HEK293 (cell line): ENCODE data around the gene TAGLN.

Experiments
- CTCF ChIA-PET: fragments of 350-600 bp; formaldehyde crosslinking; extraction: SDS; loops from one replicate; lab custom pipeline; 2021; ENCODE audit warnings: antibody characterized with exemption; lab: Yijun Ruan, JAX
- POLR2A ChIA-PET: fragments of 300-600 bp; formaldehyde crosslinking; extraction: SDS; loops from one replicate; lab custom pipeline; 2020; ENCODE audit warnings: antibody characterized with exemption, inconsistent platforms; lab: Yijun Ruan, JAX
- H3K27ac ChIP-seq: fragments of 200-500 bp; sonication (Bioruptor generic); 2 replicates; pipeline ENCODE4 v1.5.1; 2014; ENCODE audit warnings: low read depth, low read length, control low read depth, inconsistent platforms; ENCODE audit errors: extremely low read depth
- H3K36me3 ChIP-seq, 2 experiments: fragments of 200-500 bp in 1 of 2; sonication (Bioruptor generic) in 1 of 2; 1 replicate in 1 of 2; 2 replicates in 1 of 2; pipeline ENCODE4 v1.5.1; 2014 to 2017; ENCODE audit warnings: inconsistent platforms in 2 of 2, low read length in 2 of 2; ENCODE audit not compliant: control insufficient read depth in 2 of 2, insufficient read depth in 1 of 2
- H3K4me1 ChIP-seq: fragments of 200-500 bp; sonication (Bioruptor generic); 2 replicates; pipeline ENCODE4 v1.5.1; 2014; ENCODE audit warnings: mild to moderate bottlenecking, low read length, inconsistent platforms; ENCODE audit not compliant: control insufficient read depth, insufficient read depth
- H3K4me3 ChIP-seq: 2 replicates; pipeline ENCODE4 v1.5.1; 2011; ENCODE audit warnings: low read depth, mild to moderate bottlenecking, control low read depth, low read length, moderate library complexity
- H3K9me3 ChIP-seq: fragments of 200-500 bp; sonication (Bioruptor generic); 2 replicates; pipeline ENCODE4 v1.5.1; 2014; ENCODE audit warnings: low read depth, low read length, inconsistent platforms; ENCODE audit not compliant: control insufficient read depth, insufficient read depth
- BCL11A ChIP-seq: fragments of 450-650 bp; formaldehyde crosslinking; IDR thresholded peaks from 2 replicates; pipeline ENCODE4 v1.5.1; 2016; ENCODE audit warnings: low read depth, missing biosample characterization, missing genetic modification characterization
- GLIS1 ChIP-seq: fragments of 450-650 bp; formaldehyde crosslinking; IDR thresholded peaks from 2 replicates; pipeline ENCODE4 v1.5.1; 2016; ENCODE audit warnings: missing biosample characterization, missing genetic modification characterization
- KLF7 ChIP-seq: fragments of 450-650 bp; formaldehyde crosslinking; IDR thresholded peaks from 2 replicates; pipeline ENCODE4 v1.5.1; 2016; ENCODE audit warnings: missing biosample characterization, missing genetic modification characterization, borderline replicate concordance
- SALL2 ChIP-seq: fragments of 450-650 bp; formaldehyde crosslinking; IDR thresholded peaks from 2 replicates; pipeline ENCODE4 v1.5.0; 2017; ENCODE audit warnings: missing biosample characterization, mild to moderate bottlenecking, missing genetic modification characterization, borderline replicate concordance
- ZIC2 ChIP-seq: fragments of 450-650 bp; formaldehyde crosslinking; IDR thresholded peaks from 2 replicates; pipeline ENCODE4 v1.5.1; 2016; ENCODE audit warnings: missing biosample characterization, missing genetic modification characterization
- ZNF16 ChIP-seq: fragments of 450-650 bp; formaldehyde crosslinking; IDR thresholded peaks from 2 replicates; pipeline ENCODE4 v1.5.1; 2016; ENCODE audit warnings: low read depth, missing biosample characterization, missing genetic modification characterization
- ZNF169 ChIP-seq: fragments of 450-650 bp; formaldehyde crosslinking; IDR thresholded peaks from 2 replicates; pipeline ENCODE4 v1.5.1; 2016; ENCODE audit warnings: missing biosample characterization, missing genetic modification characterization
- ZNF2 ChIP-seq: fragments of 450-650 bp; formaldehyde crosslinking; IDR thresholded peaks from 2 replicates; pipeline ENCODE4 v1.5.1; 2016; ENCODE audit warnings: missing biosample characterization, missing genetic modification characterization
- ZNF501 ChIP-seq: fragments of 450-650 bp; formaldehyde crosslinking; IDR thresholded peaks from 2 replicates; pipeline ENCODE4 v1.5.1; 2016; ENCODE audit warnings: missing biosample characterization, missing genetic modification characterization
- ZNF677 ChIP-seq: fragments of 450-650 bp; IDR thresholded peaks from 2 replicates; pipeline ENCODE4 v1.5.0; 2018; ENCODE audit warnings: missing biosample characterization, mild to moderate bottlenecking, missing genetic modification characterization, moderate library complexity
- TF ChIP-seq, protein P1 (sequence below): IDR thresholded peaks from 2 replicates; pipeline ENCODE4 v1.6.1; 2011; ENCODE audit warnings: mild to moderate bottlenecking, low read depth, low read length, borderline replicate concordance
- TF ChIP-seq, protein P2 (sequence below): fragments of 450-650 bp; formaldehyde crosslinking; IDR thresholded peaks from 2 replicates; pipeline ENCODE4 v1.5.1; 2017; ENCODE audit warnings: missing biosample characterization, missing genetic modification characterization
- TF ChIP-seq, protein P3 (sequence below): fragments of 450-650 bp; formaldehyde crosslinking; IDR thresholded peaks from 2 replicates; pipeline ENCODE4 v1.5.1; 2016; ENCODE audit warnings: missing biosample characterization, missing genetic modification characterization, borderline replicate concordance
- TF ChIP-seq, protein P4 (sequence below): fragments of 450-650 bp; formaldehyde crosslinking; IDR thresholded peaks from 2 replicates; pipeline ENCODE4 v1.5.1; 2016; ENCODE audit warnings: missing biosample characterization, missing genetic modification characterization, low read depth
- TF ChIP-seq, protein P5 (sequence below): fragments of 450-650 bp; formaldehyde crosslinking; IDR thresholded peaks from 2 replicates; pipeline ENCODE4; 2016; ENCODE audit warnings: missing biosample characterization, missing genetic modification characterization
- TF ChIP-seq, protein P6 (sequence below): fragments of 450-650 bp; formaldehyde crosslinking; IDR thresholded peaks from 2 replicates; pipeline ENCODE4 v1.5.1; 2016; ENCODE audit warnings: missing biosample characterization, missing genetic modification characterization
- TF ChIP-seq, protein P7 (sequence below): fragments of 450-650 bp; formaldehyde crosslinking; IDR thresholded peaks from 2 replicates; pipeline ENCODE4 v1.5.1; 2016; ENCODE audit warnings: missing biosample characterization, missing genetic modification characterization
- TF ChIP-seq, protein P8 (sequence below): fragments of 450-650 bp; formaldehyde crosslinking; optimal IDR thresholded peaks from 2 replicates; pipeline ENCODE3; 2016; ENCODE audit warnings: missing biosample characterization, mild to moderate bottlenecking, missing genetic modification characterization

TAGLN gene

DNA sequence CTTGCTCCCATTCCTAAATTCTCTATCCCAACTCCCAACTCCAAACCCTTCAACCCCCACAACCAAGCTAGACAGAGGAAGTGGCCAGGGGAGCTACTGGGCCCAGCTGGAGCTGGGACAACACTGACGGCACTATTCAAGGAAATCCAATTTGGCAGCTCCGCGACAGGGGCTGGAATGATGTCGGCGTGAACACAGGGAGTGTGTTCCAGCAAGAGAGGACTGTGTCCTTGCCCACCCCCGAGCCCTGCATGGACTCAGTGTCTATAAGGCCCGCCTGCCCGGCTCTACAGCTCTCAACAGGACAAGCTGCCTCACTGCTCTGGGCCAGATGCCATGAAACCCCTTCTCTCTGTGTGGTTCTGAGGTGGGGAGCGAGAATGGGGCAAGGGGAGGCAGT lies 21.4 kb downstream of the TAGLN start:
- H3K4me1 ChIP-seq: peaks cover 3% of the 10 kb centered on the region; the same call in 1 of the 2 replicates
- CTCF ChIA-PET: interaction anchor here (0.6 to 4.0 kb wide), 3 partner anchors 40 to 490 kb away, joined by 3 to 39 read pairs (median 4); no protein-coding TSS in a partner anchor
- TF ChIP-seq, protein P1, sequence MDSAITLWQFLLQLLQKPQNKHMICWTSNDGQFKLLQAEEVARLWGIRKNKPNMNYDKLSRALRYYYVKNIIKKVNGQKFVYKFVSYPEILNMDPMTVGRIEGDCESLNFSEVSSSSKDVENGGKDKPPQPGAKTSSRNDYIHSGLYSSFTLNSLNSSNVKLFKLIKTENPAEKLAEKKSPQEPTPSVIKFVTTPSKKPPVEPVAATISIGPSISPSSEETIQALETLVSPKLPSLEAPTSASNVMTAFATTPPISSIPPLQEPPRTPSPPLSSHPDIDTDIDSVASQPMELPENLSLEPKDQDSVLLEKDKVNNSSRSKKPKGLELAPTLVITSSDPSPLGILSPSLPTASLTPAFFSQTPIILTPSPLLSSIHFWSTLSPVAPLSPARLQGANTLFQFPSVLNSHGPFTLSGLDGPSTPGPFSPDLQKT: no peak
- TF ChIP-seq, protein P2, sequence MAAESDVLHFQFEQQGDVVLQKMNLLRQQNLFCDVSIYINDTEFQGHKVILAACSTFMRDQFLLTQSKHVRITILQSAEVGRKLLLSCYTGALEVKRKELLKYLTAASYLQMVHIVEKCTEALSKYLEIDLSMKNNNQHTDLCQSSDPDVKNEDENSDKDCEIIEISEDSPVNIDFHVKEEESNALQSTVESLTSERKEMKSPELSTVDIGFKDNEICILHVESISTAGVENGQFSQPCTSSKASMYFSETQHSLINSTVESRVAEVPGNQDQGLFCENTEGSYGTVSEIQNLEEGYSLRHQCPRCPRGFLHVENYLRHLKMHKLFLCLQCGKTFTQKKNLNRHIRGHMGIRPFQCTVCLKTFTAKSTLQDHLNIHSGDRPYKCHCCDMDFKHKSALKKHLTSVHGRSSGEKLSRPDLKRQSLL (tag by site-specific recombination): no peak
- no peak for TF ChIP-seq GLIS1 (tag by site-specific recombination)
- TF ChIP-seq, protein P3, sequence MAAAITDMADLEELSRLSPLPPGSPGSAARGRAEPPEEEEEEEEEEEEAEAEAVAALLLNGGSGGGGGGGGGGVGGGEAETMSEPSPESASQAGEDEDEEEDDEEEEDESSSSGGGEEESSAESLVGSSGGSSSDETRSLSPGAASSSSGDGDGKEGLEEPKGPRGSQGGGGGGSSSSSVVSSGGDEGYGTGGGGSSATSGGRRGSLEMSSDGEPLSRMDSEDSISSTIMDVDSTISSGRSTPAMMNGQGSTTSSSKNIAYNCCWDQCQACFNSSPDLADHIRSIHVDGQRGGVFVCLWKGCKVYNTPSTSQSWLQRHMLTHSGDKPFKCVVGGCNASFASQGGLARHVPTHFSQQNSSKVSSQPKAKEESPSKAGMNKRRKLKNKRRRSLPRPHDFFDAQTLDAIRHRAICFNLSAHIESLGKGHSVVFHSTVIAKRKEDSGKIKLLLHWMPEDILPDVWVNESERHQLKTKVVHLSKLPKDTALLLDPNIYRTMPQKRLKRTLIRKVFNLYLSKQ: no peak
- peaks cover 0 to 86% of the 10 kb centered on the region in 2 experiments; a peak in 1 of 3 replicates for H3K36me3 ChIP-seq
- POLR2A ChIA-PET: interaction anchor here (1.1 to 1.3 kb wide), 2 partner anchors 11 to 18 kb away, joined by 3 read pairs; partner anchors contain the start of gene PCSK7
- no peak overlapping the region for H3K4me3 ChIP-seq
- H3K9me3 ChIP-seq: no peaks in the 10 kb centered on the region
- no peak overlapping the region for H3K27ac ChIP-seq

DNA sequence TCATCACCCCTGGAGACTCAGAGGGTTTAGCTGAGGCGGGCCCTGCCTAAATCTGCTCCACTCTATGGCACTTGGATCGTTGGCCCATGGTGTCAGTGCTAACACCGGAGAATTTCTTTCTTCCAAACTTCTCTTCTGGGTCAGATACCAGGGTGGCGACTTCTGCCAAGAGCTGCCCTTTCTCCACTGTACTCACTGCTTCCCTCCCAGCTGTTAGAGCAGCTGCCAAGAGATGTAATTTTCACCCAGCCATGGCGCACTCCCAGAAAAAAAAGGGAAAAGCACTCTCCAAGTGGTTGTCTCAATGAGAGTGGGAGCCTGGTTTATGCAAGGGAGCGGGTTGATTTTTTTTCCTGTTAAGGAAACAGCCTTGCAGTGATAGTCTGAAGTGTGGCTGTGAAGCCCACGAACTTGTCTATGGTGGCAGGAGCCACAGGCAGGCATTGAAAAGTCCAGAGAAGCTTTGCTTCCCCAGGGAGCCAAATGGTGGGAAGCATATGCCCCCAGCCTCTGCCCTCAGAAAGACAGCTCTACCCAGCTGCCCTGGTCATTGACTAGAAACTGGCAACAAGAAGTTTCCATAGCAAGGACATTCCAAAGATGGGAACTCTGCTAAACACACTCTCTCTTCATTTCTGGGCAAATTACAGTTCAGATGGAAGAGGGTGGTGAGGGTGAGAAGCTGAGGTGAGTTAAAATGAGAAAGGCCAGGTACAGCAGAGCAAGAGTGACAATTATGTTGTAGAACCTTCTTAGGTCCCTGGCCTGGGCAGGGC lies 22.0 kb downstream of the TAGLN start:
- ChIA-PET CTCF (interaction anchor here (0.6 to 4.0 kb wide), 11 partner anchors 10 to 490 kb away, joined by 3 to 39 read pairs (median 4); partner anchors contain the start of genes APOA5 and PCSK7), POLR2A (interaction anchor here (0.9 to 1.7 kb wide), 7 partner anchors 8 to 77 kb away, joined by 3 to 11 read pairs (median 3); partner anchors contain the start of genes PAFAH1B2, PCSK7, RNF214 and SIDT2)
- Histone ChIP-seq H3K4me3 (no peak overlapping the region), H3K9me3 (no peaks in the 10 kb centered on the region), H3K4me1 (peaks cover 3% of the 10 kb centered on the region; the same call in 1 of the 2 replicates), H3K36me3 (peaks cover 0 to 86% of the 10 kb centered on the region in 2 experiments; a peak in 1 of 3 replicates), H3K27ac (no peak overlapping the region)
- TF ChIP-seq, protein P4, sequence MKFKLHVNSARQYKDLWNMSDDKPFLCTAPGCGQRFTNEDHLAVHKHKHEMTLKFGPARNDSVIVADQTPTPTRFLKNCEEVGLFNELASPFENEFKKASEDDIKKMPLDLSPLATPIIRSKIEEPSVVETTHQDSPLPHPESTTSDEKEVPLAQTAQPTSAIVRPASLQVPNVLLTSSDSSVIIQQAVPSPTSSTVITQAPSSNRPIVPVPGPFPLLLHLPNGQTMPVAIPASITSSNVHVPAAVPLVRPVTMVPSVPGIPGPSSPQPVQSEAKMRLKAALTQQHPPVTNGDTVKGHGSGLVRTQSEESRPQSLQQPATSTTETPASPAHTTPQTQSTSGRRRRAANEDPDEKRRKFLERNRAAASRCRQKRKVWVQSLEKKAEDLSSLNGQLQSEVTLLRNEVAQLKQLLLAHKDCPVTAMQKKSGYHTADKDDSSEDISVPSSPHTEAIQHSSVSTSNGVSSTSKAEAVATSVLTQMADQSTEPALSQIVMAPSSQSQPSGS (tag by site-specific recombination): no peak
- TF ChIP-seq KLF7 (tag by site-specific recombination) (no peak), ZNF16 (tag by site-specific recombination) (no peak), SALL2 (tag by site-specific recombination) (no peak), ZNF2 (no peak), ZNF169 (tag by site-specific recombination) (no peak), ZIC2 (no peak), ZNF677 (tag by site-specific recombination) (no peak), ZNF501 (tag by site-specific recombination) (no peak), BCL11A (no peak)
- TF ChIP-seq, protein P5, sequence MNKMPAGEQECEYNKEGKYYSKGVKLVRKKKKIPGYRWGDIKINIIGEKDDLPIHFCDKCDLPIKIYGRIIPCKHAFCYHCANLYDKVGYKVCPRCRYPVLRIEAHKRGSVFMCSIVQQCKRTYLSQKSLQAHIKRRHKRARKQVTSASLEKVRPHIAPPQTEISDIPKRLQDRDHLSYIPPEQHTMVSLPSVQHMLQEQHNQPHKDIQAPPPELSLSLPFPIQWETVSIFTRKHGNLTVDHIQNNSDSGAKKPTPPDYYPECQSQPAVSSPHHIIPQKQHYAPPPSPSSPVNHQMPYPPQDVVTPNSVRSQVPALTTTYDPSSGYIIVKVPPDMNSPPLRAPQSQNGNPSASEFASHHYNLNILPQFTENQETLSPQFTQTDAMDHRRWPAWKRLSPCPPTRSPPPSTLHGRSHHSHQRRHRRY: no peak
- TF ChIP-seq, protein P6, sequence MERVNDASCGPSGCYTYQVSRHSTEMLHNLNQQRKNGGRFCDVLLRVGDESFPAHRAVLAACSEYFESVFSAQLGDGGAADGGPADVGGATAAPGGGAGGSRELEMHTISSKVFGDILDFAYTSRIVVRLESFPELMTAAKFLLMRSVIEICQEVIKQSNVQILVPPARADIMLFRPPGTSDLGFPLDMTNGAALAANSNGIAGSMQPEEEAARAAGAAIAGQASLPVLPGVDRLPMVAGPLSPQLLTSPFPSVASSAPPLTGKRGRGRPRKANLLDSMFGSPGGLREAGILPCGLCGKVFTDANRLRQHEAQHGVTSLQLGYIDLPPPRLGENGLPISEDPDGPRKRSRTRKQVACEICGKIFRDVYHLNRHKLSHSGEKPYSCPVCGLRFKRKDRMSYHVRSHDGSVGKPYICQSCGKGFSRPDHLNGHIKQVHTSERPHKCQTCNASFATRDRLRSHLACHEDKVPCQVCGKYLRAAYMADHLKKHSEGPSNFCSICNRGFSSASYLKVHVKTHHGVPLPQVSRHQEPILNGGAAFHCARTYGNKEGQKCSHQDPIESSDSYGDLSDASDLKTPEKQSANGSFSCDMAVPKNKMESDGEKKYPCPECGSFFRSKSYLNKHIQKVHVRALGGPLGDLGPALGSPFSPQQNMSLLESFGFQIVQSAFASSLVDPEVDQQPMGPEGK (tag by site-specific recombination): no peak
- TF ChIP-seq, protein P7, sequence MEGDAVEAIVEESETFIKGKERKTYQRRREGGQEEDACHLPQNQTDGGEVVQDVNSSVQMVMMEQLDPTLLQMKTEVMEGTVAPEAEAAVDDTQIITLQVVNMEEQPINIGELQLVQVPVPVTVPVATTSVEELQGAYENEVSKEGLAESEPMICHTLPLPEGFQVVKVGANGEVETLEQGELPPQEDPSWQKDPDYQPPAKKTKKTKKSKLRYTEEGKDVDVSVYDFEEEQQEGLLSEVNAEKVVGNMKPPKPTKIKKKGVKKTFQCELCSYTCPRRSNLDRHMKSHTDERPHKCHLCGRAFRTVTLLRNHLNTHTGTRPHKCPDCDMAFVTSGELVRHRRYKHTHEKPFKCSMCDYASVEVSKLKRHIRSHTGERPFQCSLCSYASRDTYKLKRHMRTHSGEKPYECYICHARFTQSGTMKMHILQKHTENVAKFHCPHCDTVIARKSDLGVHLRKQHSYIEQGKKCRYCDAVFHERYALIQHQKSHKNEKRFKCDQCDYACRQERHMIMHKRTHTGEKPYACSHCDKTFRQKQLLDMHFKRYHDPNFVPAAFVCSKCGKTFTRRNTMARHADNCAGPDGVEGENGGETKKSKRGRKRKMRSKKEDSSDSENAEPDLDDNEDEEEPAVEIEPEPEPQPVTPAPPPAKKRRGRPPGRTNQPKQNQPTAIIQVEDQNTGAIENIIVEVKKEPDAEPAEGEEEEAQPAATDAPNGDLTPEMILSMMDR (tag by site-specific recombination): no peak
- TF ChIP-seq, protein P8, sequence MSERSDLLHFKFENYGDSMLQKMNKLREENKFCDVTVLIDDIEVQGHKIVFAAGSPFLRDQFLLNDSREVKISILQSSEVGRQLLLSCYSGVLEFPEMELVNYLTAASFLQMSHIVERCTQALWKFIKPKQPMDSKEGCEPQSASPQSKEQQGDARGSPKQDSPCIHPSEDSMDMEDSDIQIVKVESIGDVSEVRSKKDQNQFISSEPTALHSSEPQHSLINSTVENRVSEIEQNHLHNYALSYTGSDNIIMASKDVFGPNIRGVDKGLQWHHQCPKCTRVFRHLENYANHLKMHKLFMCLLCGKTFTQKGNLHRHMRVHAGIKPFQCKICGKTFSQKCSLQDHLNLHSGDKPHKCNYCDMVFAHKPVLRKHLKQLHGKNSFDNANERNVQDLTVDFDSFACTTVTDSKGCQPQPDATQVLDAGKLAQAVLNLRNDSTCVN (tag by site-specific recombination): no peak
